ENCODE results near the gene CD34. TPM values are rescaled to one million over a fixed set of nuclear protein-coding genes. Genes with fewer than 3 reads are reported as not detected.
A peak's percentile ranks its signal among the peaks of the same experiment; 100 is the strongest.

CD34 gene
- total RNA-seq, 2 donors from 2014 or later: 67.8 to 77.3 TPM

- H3K4me3 ChIP-seq: no peak overlapping the region
- no peaks in the 10 kb centered on the region for H3K9me3 ChIP-seq
- ATAC-seq (ENCODE audit: insufficient number of reproducible peaks, low FRiP score, low read depth) (no peak), DNase-seq (ENCODE audit: low spot score) (no peak)
- H3K27ac ChIP-seq: peak overlapping the region; percentile 25 to 57
- H3K36me3 ChIP-seq: no peaks in the 10 kb centered on the region
- TF ChIP-seq CTCF (IDR thresholded peaks at IDR 0.05): no peak
- H3K27me3 ChIP-seq (replicated peaks; ENCODE audit: insufficient read depth): no peaks in the 10 kb centered on the region
- H3K4me1 ChIP-seq (ENCODE audit: control insufficient read depth in 1 of 2, low read depth in 2 of 2): peaks cover 40 to 80% of the 10 kb centered on the region in 2 donors
These were observed 60.1 kb downstream of the CD34 start for GRCh38 chr1:207850621-207851407.

GRCh38 chr1:207849646-207850045 lies 61.3 kb downstream of the CD34 start:
- ATAC-seq (ENCODE audit: insufficient number of reproducible peaks, low FRiP score, low read depth) (no peak), DNase-seq (ENCODE audit: low spot score) (no peak)
- peaks cover 49 to 90% of the 10 kb centered on the region in 2 donors for H3K4me1 ChIP-seq (ENCODE audit: control insufficient read depth in 1 of 2, low read depth in 2 of 2)
- no peak for TF ChIP-seq CTCF (IDR thresholded peaks at IDR 0.05)
- no peak overlapping the region for H3K4me3 ChIP-seq
- H3K9me3 ChIP-seq: no peaks in the 10 kb centered on the region
- H3K27ac ChIP-seq: peak overlapping the region; percentile 25 to 53
- H3K36me3 ChIP-seq: no peaks in the 10 kb centered on the region
- H3K27me3 ChIP-seq (replicated peaks; ENCODE audit: insufficient read depth): no peaks in the 10 kb centered on the region

- no peak for ATAC-seq (ENCODE audit: insufficient number of reproducible peaks, low FRiP score, low read depth)
- H3K36me3 ChIP-seq: no peaks in the 10 kb centered on the region
- no peak for DNase-seq (ENCODE audit: low spot score)
- no peak for TF ChIP-seq CTCF (IDR thresholded peaks at IDR 0.05)
- H3K9me3 ChIP-seq: no peaks in the 10 kb centered on the region
- peak overlapping the region; percentile 25 to 53 for H3K27ac ChIP-seq
- no peak overlapping the region for H3K4me3 ChIP-seq
- H3K4me1 ChIP-seq (ENCODE audit: control insufficient read depth in 1 of 2, low read depth in 2 of 2): peaks cover 47 to 89% of the 10 kb centered on the region in 2 donors
- no peaks in the 10 kb centered on the region for H3K27me3 ChIP-seq (replicated peaks; ENCODE audit: insufficient read depth)
These were observed 61.9 kb downstream of the CD34 start for GRCh38 chr1:207849016-207849415.

- peaks cover 44 to 82% of the 10 kb centered on the region in 2 donors for H3K4me1 ChIP-seq (ENCODE audit: control insufficient read depth in 1 of 2, low read depth in 2 of 2)
- no peak for TF ChIP-seq CTCF (IDR thresholded peaks at IDR 0.05)
- DNase-seq (ENCODE audit: low spot score) (no peak), ATAC-seq (ENCODE audit: insufficient number of reproducible peaks, low FRiP score, low read depth) (no peak)
- H3K36me3 ChIP-seq: no peaks in the 10 kb centered on the region
- H3K27me3 ChIP-seq (replicated peaks; ENCODE audit: insufficient read depth): no peaks in the 10 kb centered on the region
- no peak overlapping the region for H3K4me3 ChIP-seq
- H3K27ac ChIP-seq: peak overlapping the region; percentile 36 to 72
- H3K9me3 ChIP-seq: no peaks in the 10 kb centered on the region
These were observed 62.7 kb downstream of the CD34 start for GRCh38 chr1:207848234-207848633.

GRCh38 chr1:207847116-207847515 lies 63.8 kb downstream of the CD34 start:
- Histone ChIP-seq H3K4me3 (no peak overlapping the region), H3K27ac (peak overlapping the region; percentile 44 to 72), H3K27me3 (replicated peaks; ENCODE audit: insufficient read depth) (no peaks in the 10 kb centered on the region), H3K4me1 (ENCODE audit: control insufficient read depth in 1 of 2, low read depth in 2 of 2) (peaks cover 34 to 82% of the 10 kb centered on the region in 2 donors), H3K36me3 (no peaks in the 10 kb centered on the region), H3K9me3 (no peaks in the 10 kb centered on the region)
- DNase-seq (ENCODE audit: low spot score) (no peak), ATAC-seq (ENCODE audit: insufficient number of reproducible peaks, low FRiP score, low read depth) (peak; percentile 66)
- no peak for TF ChIP-seq CTCF (IDR thresholded peaks at IDR 0.05)

Data from thoracic aorta (tissue), 2 donors.